Lower leg skin (tissue), 4 donors: Measurements from ENCODE around the gene RANBP9. TPM values are rescaled to one million over a fixed set of nuclear protein-coding genes. Genes with fewer than 3 reads are reported as not detected.

ENCODE experiments used
- DNase-seq, 2 donors: peaks; one replicate each; pipeline ENCODE4 v3.0.0-alpha.2; 2019; ENCODE audit warnings: low spot score in 2 of 2
- H3K4me3 ChIP-seq: fragments of 200-600 bp; sonication (generic); 2 replicates; pipeline ENCODE4 v1.5.1; 2017; ENCODE audit warnings: mild to moderate bottlenecking, low read depth; ENCODE audit not compliant: poor library complexity, severe bottlenecking
- POLR2A ChIP-seq, 2 donors: fragments of 450-650 bp; IDR thresholded peaks; one replicate each; pipeline ENCODE4 v1.6.1; 2016 to 2017; ENCODE audit warnings: antibody characterized with exemption in 2 of 2, mild to moderate bottlenecking in 1 of 2, moderate library complexity in 1 of 2
- WGBS, 2 donors: methylation state at CpG; one replicate each; pipeline ENCODE4 v1.1.5; 2018; 5-methylcytosine and 5-hydroxymethylcytosine counted together
- intact Hi-C: fragments of 100-400 bp; cut with DNase I; formaldehyde crosslinking; loops from one replicate; pipeline ENCODE4 v1.15.0; 2023; ENCODE audit warnings: low total_unique reads
- total RNA-seq, 4 donors: library from RNA; depleted of rRNA; stranded (reverse); fragments of >200 nt; gene quantifications; one replicate each; pipeline ENCODE4 v1.1.0, GENCODE V29; 2016
- TF ChIP-seq, protein P1 (sequence below), 3 donors: fragments of 450-650 bp; IDR thresholded peaks; one replicate each; pipeline ENCODE4 v1.5.1; 2016; ENCODE audit warnings: antibody characterized with exemption in 3 of 3, mild to moderate bottlenecking in 3 of 3, moderate library complexity in 2 of 3

Gene RANBP9
- total RNA-seq, 4 donors from 2014 or later, result 45.4 to 59.3 (median 53.6) TPM

DNA sequence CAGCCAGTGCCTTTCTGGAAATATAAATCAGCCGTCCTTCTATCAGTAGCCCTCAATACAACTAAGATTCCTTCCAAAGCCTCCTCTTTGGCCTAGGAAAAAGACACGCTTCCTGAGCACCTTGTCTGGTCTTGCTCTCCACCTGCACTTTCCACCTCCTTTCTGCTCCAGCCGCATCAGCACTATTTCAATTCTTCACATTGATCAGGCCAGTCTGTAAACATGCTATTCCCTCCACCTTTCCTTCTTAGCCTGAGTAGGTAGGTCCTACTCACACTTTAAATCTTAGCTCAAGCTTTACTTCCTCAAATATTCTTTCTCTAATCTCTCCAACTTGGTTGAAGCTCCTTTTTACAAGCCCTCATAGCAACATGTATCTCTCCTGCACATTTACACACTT is 11.4 kb downstream of the RANBP9 start:
- no peak for DNase-seq
- TF ChIP-seq, protein P1, sequence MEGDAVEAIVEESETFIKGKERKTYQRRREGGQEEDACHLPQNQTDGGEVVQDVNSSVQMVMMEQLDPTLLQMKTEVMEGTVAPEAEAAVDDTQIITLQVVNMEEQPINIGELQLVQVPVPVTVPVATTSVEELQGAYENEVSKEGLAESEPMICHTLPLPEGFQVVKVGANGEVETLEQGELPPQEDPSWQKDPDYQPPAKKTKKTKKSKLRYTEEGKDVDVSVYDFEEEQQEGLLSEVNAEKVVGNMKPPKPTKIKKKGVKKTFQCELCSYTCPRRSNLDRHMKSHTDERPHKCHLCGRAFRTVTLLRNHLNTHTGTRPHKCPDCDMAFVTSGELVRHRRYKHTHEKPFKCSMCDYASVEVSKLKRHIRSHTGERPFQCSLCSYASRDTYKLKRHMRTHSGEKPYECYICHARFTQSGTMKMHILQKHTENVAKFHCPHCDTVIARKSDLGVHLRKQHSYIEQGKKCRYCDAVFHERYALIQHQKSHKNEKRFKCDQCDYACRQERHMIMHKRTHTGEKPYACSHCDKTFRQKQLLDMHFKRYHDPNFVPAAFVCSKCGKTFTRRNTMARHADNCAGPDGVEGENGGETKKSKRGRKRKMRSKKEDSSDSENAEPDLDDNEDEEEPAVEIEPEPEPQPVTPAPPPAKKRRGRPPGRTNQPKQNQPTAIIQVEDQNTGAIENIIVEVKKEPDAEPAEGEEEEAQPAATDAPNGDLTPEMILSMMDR (IDR thresholded peaks at IDR 0.05), result no peak
- no peak for TF ChIP-seq POLR2A (IDR thresholded peaks at IDR 0.05)
- H3K4me3 ChIP-seq, result no peak overlapping the region
- WGBS, 2 donors, result 48 to 65% methylated on average over 3 of the region's 3 CpGs
- intact Hi-C loops, result loop anchor here (10.0 kb wide), 1 partner anchor 85 kb away; the partner anchor contains the start of gene NOL7

DNA sequence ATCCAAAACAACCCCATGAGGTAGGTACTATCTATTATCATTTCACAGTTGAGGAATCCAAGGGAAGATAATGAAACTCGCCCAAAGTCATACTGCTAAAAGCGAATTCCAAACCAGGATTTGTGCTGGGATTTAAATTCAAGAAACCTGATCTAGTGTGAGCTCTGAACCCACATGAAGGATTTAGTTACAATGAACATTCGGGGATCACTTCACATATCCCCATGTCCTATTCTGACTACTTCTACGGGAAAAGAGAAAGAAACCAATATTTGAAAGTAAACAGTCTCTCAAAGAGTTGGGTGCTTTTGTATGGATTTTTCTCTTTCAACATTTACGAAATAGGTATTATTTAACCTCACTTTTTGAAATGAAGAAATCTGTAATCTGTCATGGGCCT is 12.9 kb downstream of the RANBP9 start:
- WGBS, 2 donors, result 95% methylated on average over 5 of the region's 5 CpGs
- intact Hi-C loops, result no loop called here
- no peak for DNase-seq
- H3K4me3 ChIP-seq, result no peak overlapping the region
- TF ChIP-seq, protein P1 (IDR thresholded peaks at IDR 0.05), result no peak
- TF ChIP-seq POLR2A (IDR thresholded peaks at IDR 0.05), result no peak

DNA sequence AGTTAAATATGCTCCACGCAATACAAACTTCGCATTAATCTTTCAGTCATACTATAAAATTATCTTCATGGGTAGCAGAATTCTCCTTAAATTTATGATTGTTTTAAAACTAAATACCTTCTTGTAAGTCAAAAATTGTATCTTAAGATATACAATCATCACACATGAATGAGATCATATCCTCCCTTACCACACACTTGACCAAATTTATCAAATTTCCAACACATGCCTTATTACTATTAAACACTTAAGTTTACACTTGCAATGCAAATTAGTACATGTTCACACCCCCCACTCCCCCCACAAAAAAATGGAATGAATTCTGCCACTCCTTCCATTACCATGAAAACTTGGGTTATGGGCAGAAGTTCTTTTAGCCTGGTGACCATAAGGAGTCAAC is 13.8 kb downstream of the RANBP9 start:
- no peak overlapping the region for H3K4me3 ChIP-seq
- TF ChIP-seq, protein P1 (IDR thresholded peaks at IDR 0.05), result no peak
- TF ChIP-seq POLR2A (IDR thresholded peaks at IDR 0.05), result no peak
- DNase-seq, result no peak
- 99% methylated on average over 2 of the region's 2 CpGs for WGBS, 2 donors
- intact Hi-C loops, result no loop called here

DNA sequence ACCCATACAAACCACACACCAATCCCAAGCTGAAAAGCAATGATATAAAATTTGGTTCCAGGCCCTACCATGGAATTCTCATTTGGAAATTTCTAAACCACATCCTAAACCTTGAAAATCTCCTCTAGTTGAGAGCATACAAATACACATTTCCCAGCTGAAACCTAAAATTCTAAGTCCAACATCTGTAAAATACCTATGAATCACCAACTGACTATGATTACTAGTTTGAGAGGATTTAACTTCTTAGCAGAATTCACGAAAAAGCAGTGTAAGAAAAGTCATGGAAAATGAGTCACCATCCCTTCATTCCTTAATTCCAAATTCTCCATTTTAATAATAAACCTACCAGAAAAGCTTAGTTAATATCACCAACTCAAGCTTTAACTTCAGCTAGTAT is 15.4 kb downstream of the RANBP9 start:
- no peak for DNase-seq
- H3K4me3 ChIP-seq, result no peak overlapping the region
- intact Hi-C loops, result no loop called here
- TF ChIP-seq, protein P1 (IDR thresholded peaks at IDR 0.05), result no peak
- TF ChIP-seq POLR2A (IDR thresholded peaks at IDR 0.05), result no peak
- 56 to 58% methylated on average over 1 of the region's 1 CpG for WGBS, 2 donors

DNA sequence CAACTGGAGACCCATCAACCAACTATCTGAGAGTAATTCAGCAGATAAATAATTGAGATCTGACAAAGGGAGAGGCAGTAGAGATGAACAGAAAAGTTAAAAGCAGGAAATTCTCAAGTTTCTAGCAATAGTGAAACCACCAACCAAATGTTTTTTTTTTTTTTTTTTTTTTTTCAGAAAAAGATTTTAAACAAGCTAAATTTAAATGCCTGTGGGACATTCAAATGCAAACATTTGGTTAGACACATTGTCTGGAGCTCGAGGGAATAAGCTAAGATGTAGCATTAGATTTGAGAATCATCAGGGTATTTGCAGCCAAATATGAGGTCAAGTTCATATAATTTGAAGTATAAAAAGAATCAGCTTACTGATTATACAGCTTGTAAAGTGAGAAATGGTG is 16.4 kb downstream of the RANBP9 start:
- H3K4me3 ChIP-seq, result no peak overlapping the region
- 42 to 47% methylated on average over 1 of the region's 1 CpG for WGBS, 2 donors
- DNase-seq, result no peak
- TF ChIP-seq POLR2A (IDR thresholded peaks at IDR 0.05), result no peak
- TF ChIP-seq, protein P1 (IDR thresholded peaks at IDR 0.05), result no peak
- intact Hi-C loops, result no loop called here

DNA sequence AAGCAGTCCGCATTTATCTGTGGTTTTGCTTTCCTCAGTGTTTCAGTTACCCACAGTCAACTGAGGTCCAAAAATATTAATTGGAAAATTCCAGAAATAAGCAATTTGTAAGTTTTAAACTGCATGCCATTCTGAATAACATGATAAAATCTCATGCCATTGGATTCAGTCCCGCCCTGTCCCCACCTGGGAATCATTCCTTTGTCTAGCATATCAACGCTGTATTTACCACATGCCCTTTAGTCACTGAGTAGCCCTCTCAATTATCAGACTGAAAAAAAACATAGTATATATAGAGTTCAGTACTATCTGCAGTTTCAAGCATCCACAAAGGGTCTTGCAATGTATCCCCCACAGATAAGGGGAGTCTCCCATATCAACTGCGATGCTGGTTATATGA is 17.1 kb downstream of the RANBP9 start:
- DNase-seq, result no peak
- TF ChIP-seq, protein P1 (IDR thresholded peaks at IDR 0.05), result no peak
- no peak for TF ChIP-seq POLR2A (IDR thresholded peaks at IDR 0.05)
- 78 to 84% methylated on average over 4 of the region's 4 CpGs for WGBS, 2 donors
- intact Hi-C loops, result no loop called here
- no peak overlapping the region for H3K4me3 ChIP-seq
